ACHN (cell line): ENCODE results near the gene RBMXL3.
"Not testable (repeated sequence)": the region's sequence is repeated elsewhere in the genome, so short reads cannot be mapped to it uniquely, and the experiment has no call there.

ENCODE experiments used
- DNase-seq: peaks from one replicate; pipeline ENCODE4 v3.0.0-alpha.2; 2015
- in situ Hi-C: cut with HindIII; loops from 2 replicates; pipeline ENCODE4 v1.10.0; 2017; ENCODE audit warnings: low sequenced_read_pairs, low pct_ligation_motif_present, low pct_unique_long_range_greater_than_20kb

Gene RBMXL3

GRCh38 chrX:115189110-115189509 is at the start of gene RBMXL3:
Gene RBMXL3 (plus strand): TSS chrX:115189410. CDS start chrX:115189442, 32 bp downstream.
- in situ Hi-C loops: no loop called here
- DNase-seq: no peak

GRCh38 chrX:115142057-115142456 is 47.2 kb upstream of the RBMXL3 start:
- in situ Hi-C loops: no loop called here
- no peak for DNase-seq

- DNase-seq: peak; percentile 6
- in situ Hi-C loops: no loop called here
Observed at GRCh38 chrX:115147220-115147619, 42.0 kb upstream of the RBMXL3 start.

GRCh38 chrX:115173181-115173580 is 16.0 kb upstream of the RBMXL3 start:
- no peak for DNase-seq
- in situ Hi-C loops: no loop called here

GRCh38 chrX:115174548-115174947 is 14.7 kb upstream of the RBMXL3 start:
- no peak for DNase-seq
- in situ Hi-C loops: no loop called here

- in situ Hi-C loops: no loop called here
- DNase-seq: no peak
Observed at GRCh38 chrX:115177932-115178331, 11.3 kb upstream of the RBMXL3 start.

- in situ Hi-C loops: no loop called here
- no peak for DNase-seq
Observed at GRCh38 chrX:115178473-115178872, 10.7 kb upstream of the RBMXL3 start.

- in situ Hi-C loops: no loop called here
- DNase-seq: no peak
Observed at GRCh38 chrX:115183980-115184379, 5.2 kb upstream of the RBMXL3 start.

GRCh38 chrX:115189646-115190635 is 731 bp downstream of the RBMXL3 start:
- no peak for DNase-seq
- in situ Hi-C loops: no loop called here

GRCh38 chrX:115190636-115191489 is 1.7 kb downstream of the RBMXL3 start:
- in situ Hi-C loops: no loop called here
- DNase-seq: no peak

- in situ Hi-C loops: no loop called here
- DNase-seq: no peak
Observed at GRCh38 chrX:115191490-115192243, 2.5 kb downstream of the RBMXL3 start.

GRCh38 chrX:115192244-115192700 is 3.1 kb downstream of the RBMXL3 start:
- no peak for DNase-seq
- in situ Hi-C loops: no loop called here

- no peak for DNase-seq
- in situ Hi-C loops: no loop called here
Observed at GRCh38 chrX:115204040-115204439, 14.8 kb downstream of the RBMXL3 start.

GRCh38 chrX:115209547-115209946 is 20.3 kb downstream of the RBMXL3 start:
- in situ Hi-C loops, DNase-seq: not testable (repeated sequence)

GRCh38 chrX:115214151-115214550 is 24.9 kb downstream of the RBMXL3 start:
- no peak for DNase-seq
- in situ Hi-C loops: no loop called here

- no peak for DNase-seq
- in situ Hi-C loops: no loop called here
Observed at GRCh38 chrX:115214605-115215004, 25.4 kb downstream of the RBMXL3 start.

GRCh38 chrX:115217346-115217745 is 28.1 kb downstream of the RBMXL3 start:
- DNase-seq, in situ Hi-C loops: not testable (repeated sequence)

GRCh38 chrX:115226929-115227328 is 37.7 kb downstream of the RBMXL3 start:
- in situ Hi-C loops: no loop called here
- peak; percentile 5 for DNase-seq
